T-helper 2 cell treated with Interferon-gamma antibody and Interleukin-4, amounts not matched to agents 100 ng/mL and 5 ng/mL, for 36 hours (primary cell): ENCODE data around the gene KDM2B. TPM values are rescaled to one million over a fixed set of nuclear protein-coding genes. Genes with fewer than 3 reads are reported as not detected.

Experiments
- intact Hi-C: fragments of 100-400 bp; cut with micrococcal nuclease; formaldehyde crosslinking; loops from one replicate; pipeline ENCODE4 v1.15.1; 2023
- total RNA-seq: library from RNA; stranded (reverse); gene quantifications from 2 replicates; pipeline ENCODE4 v1.2.3, GENCODE V29; 2022

KDM2B gene
- total RNA-seq: 58.2 and 60.4 TPM in 2 replicates

DNA sequence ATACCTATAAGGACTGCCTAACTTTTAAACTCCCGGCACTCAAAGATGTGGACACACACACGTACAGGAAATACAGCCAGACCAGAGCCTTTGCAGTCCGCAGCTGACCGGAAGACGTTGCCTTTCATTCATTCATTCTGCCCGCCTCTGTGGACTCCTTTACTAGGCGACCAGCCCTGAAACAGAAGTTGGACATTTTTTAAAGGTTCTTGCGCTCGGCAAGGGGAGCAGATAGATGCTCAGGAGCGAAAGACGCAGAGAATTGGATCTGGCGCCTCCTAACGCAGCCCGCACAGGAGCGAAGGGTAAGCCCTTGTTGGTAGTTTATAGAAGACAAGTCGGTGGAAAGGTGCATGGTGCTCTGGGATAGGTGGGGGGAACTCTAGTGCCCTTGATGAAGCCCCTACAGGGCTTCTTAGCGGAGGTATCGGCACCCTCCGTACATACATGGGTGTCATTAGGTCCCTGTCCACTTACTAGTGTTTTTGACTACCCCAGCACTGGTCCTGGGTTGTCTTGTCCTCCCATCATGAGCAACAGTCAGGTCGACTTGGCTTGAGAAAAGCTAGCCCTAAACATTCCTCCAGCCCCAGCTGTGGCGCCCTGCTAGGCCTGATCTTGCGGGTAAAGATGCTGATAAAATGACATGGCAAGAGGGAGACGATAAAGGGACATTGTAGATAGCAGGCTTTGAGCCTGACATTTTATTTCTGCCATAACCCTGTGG, at the start of gene KDM2B:
Gene KDM2B (minus strand): TSS at position 65 of the 727 bp plus-strand sequence. CDS start 112 bp downstream, outside the sequence.
- intact Hi-C loops: loop anchor here (1.0 to 10.0 kb wide), 4 partner anchors 9 to 224 kb away; partner anchors contain the start of genes ORAI1 and SETD1B

DNA sequence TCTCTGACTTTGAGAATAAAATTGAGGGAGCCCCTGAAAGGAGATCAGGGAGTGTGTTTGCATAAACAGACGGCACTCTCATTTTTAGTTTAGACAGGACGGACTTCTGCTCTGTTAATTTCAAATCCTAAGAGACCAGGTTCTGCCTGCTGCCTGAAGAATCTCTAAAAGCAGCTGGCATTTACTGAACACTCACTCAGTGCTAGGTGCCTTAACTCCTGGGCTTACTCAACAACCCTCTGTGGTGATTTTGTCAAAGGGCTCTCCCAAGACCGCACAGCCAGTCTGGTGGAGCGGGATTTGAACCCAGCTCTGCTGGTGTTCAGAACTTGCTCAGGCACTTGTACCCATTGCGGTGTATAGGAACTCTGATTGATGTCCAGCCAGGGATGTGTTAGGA, 47.7 kb upstream of the KDM2B start:
- intact Hi-C loops: no loop called here

DNA sequence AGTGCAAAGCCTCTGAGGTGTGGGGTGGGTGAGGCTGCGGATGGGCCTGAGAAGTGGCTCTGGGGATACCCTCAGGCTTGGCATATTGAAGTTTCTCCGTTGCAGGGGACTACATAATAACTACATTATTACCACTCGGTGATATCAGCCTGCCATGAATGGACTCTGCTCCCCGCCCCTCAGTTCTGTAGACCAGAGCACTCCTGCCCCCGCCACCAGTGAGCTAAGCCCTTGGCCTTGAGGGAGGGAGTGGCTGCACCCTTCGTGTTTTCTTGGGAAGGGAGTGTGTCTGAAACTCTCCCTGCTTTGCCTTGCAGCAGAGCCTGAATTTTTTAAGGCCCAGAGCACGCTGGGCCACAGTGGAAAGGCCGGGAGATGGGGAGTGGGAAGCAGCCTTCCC, 47.2 kb upstream of the KDM2B start:
- intact Hi-C loops: no loop called here

DNA sequence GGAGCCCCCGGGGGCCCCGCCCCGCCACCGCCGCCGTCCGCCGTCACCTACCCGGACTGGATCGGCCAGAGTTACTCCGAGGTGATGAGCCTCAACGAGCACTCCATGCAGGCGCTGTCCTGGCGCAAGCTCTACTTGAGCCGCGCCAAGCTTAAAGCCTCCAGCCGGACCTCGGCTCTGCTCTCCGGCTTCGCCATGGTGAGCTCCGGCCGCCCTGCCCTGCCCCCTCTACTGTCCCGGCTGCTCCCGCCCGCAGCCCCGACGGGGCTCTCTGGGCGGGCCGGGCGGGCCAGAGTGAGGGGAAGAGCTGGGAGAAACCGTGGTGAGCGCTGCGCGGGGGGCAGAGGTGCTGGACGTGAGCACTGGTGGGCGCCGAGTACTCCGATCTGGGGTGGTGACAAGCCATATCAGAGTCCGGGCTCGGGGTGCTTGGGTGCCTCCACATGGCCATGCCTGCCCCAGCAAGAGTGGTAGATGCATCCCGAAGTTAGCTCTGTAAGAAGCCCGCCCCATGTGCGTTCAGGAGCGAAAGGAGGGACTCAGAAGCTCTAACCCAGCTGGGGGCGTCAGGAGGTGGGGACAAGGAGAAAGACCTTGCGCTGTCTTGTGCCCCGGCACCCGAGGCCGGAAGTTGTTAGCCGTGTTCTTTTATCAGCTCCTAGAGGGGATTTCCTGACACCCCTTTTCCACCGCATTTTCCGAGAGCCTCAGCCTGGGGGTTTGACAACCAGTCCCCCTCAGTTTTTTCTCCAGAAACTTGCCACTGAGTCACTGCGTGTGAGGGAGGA, 46.2 kb upstream of the KDM2B start:
- intact Hi-C loops: loop anchor here (1.0 to 2.0 kb wide), 6 partner anchors 32 to 168 kb away; no protein-coding TSS in a partner anchor

DNA sequence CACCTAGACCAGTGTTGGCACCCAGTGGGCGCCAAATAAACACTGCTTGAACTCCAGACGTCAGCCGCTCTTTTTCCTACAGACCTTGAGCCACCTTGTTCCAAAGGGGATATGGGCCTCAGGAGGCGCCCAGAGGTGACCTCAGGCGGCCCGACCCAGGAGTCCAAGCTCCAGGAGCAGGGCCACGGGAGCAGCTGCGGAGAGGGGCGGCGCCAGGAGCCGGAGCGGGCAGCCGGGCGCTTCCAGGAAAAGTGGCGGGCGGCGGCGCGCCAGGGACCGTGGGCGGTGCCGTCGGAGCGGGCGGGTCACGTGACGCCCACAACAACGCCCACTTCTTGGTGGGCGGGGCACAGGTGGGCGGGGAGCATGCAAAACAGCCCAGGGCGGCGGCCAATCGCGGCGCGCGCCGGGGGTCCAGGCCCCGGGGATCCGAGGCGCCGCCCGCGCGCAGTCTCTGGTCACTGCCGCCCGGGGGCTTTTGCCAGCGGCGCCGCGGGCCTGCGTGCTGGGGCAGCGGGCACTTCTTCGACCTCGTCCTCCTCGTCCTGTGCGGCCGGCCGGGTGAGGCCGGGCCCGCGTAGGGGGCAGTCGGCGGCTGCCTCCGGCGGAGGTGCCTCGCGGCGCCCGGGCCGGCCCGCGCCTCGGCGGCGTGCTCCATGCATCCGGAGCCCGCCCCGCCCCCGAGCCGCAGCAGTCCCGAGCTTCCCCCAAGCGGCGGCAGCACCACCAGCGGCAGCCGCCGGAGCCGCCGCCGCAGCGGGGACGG, 45.4 kb upstream of the KDM2B start, which contains the start of gene ORAI1:
Gene ORAI1 (plus strand): TSS at position 444 of the 766 bp plus-strand sequence.
- intact Hi-C loops: loop anchor here (1.0 to 2.0 kb wide), 3 partner anchors 33 to 169 kb away; no protein-coding TSS in a partner anchor

DNA sequence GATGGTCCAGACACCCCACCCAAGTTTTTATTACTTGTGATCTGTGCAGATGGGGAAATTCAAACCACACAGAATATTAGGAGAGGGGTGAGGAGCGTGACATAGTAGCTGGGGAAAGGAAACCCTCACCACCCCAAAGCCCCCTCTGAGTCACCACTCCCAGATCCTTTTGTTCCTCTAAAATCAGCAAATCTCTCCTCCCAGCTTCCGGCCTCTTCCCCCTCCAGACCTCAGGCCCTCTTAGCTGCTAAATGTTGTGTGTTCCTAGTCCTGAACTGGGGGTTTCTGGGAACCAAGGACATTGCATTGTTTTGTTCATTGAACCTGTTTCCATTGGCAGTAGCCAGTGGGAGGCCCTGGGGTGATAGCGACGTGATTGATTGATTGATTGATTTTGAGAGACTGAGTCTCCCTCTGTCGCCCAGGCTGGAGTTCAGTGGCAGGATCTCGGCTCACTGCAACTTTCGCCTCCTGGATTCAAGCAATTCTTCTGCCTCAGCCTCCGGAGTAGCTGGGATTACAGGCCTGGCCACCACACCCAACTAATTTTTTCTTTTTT, 39.6 kb upstream of the KDM2B start:
- intact Hi-C loops: no loop called here

DNA sequence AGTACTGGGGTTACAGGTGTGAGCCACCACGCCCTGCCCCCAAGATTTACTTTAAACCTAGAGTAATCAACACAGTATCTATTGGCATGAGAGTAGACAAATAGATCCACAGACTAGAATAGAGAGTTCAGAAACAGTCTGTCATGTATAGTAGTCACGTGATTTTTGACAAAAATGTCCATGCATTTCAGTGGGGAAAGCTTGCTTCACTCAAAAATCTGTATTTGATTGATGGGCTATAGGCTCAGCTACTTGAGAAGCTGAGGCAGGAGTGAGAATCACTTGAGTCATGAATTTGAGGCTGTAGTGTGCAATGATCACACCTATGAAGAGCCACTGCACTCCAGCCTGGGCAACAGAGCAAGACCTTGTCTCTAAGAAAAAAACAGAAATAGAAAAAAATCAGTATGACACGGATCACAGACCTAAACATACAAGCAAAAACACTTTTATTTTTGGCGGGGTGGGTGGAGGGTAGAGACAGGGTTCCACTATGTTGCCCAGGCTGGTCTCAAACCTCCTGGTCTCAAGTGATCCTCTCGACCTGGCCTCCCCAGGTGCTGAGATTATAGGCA, 37.9 kb upstream of the KDM2B start:
- intact Hi-C loops: no loop called here

DNA sequence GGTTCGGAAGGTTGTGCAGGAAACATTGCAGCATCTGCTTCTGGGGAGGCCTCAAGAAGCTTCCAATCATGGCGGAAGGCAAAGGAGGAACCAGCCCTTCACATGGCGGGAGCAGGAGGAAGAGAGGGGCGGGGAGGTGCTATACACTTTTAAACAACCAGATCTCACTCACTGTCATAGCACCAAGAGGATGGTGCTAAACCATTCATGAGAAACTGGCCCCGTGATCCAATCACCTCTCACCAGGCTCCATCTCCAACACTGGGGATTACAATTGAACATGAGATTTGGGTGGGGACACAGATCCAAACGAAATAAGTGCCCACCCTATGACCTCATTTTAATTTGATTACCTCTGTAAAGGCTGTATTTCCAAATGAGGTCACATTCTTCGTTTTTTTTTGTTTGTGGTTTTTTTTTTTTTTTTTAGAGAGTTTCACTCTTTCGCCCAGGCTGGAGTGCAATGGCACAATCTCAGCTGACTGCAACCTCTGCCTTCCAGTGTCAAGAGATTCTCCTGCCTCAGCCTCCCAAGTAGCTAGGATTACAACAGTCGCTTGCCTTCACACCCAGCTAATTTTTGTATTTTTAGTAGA, 34.1 kb upstream of the KDM2B start:
- intact Hi-C loops: no loop called here

DNA sequence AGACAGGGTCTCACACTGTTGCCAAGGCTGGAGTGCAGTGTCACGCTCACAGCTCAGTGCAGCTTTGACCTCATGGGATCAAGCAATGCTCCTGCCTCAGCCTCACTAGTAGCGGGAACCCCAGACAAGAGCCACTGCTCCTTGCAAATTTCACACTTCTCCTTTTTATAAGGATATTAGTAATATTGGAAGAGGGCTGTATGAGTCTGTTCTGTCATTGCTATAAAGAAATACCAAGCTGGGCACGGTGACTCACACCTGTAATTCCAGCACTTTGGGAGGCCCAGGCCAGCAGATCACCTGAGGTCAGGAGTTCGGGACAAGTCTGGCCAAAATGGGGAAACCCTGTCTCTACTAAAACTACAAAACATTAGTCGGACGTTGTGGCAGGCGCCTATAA, 32.6 kb upstream of the KDM2B start:
- intact Hi-C loops: no loop called here

DNA sequence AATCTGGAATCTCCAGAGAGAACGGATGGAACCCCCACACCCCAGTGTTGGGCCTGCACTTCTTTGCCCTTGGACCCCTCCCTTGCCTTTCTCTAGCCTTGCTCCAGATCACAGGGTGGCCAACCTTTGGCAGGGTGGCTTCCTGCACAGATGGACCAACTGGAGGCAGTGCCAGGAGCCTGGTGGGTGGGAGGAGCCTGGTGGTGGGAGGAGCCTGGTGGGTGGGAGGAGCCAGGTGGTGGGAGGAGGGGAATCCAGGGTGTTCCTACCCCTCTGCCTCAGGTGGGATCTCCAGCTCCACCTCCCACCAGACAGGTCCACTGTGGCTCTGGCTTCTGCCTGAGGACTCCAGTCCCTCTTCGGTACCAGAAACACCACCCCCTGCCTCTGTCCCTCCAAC, 30.5 kb upstream of the KDM2B start:
- intact Hi-C loops: no loop called here

DNA sequence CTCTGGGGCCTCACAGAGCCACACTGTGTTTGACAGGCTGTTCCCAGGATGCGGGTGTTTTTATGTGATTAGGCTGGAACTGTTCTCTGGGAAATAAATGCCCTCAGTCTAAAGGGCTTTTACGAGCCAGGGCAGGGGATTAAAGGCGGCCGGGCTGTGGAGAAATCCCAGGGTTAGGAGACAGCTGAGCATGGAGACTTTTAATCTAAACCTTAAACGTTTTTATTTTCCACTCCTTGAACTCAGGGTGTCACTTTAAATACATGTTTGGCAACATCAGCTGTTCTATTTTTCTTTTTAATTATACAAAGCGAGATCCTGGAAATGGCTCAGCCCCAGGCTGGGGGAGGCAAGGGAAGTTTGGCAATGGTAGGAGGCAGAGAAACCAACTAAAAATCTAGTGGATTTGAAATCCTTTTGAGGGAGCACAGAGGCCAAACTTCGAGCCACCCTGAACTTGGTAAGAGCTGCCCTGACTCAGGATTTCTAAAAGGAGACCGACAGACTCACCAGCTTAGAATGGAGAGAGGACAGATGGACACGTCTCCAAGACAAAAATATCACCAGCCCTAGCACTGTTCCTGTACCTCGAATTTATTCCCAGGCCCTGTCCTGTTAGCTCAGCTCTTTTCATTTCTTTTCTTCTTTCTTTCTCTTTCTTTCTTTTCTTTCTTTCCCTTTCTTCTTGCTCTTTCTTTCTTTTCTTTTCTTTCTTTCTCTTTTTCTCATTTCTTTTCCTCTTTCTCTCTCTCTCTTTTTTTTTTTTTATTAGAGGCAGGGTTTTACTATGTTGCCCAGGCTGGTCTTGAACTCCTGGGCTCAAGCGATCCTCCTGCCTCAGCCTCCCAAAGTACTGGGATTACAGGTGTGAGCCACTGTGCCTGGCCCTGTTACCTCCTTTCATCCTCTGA, 29.7 kb upstream of the KDM2B start:
- intact Hi-C loops: no loop called here

DNA sequence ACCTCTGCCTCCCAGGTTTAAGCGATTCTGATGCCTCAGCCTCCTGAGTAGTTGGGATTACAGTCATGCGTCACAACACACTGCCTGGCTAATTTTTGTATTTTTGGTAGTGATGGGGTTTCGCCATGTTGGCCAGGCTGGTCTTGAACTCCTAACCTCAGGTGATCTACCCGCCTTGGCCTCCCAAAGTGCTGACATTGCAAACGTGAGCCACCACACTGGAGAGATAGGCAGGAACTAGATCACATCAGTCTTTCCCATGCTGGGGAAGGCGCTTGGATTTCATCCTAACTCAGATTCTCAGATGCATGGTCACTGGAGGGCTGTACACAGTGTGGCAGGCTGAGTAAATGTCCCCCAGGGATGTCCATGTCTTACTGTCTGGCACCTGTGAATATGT, 27.5 kb upstream of the KDM2B start:
- intact Hi-C loops: no loop called here

DNA sequence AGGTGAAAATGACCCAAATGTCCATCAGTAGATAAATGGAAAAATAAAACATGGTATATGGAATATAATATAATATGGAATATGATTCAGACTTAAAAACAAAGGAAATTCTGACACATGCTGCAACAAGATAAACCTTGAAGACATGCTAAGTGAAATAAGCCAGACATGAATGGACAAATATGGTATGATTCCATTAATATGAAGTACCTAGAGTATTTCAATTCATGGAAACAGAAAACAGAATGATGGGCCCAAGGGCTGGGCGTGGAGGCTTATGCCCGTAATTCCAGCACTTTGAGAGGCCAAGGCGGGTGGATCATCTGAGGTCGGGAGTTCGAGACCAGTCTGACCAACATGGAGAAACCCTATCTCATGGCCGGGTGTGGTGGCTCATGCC, 22.8 kb upstream of the KDM2B start:
- intact Hi-C loops: no loop called here

DNA sequence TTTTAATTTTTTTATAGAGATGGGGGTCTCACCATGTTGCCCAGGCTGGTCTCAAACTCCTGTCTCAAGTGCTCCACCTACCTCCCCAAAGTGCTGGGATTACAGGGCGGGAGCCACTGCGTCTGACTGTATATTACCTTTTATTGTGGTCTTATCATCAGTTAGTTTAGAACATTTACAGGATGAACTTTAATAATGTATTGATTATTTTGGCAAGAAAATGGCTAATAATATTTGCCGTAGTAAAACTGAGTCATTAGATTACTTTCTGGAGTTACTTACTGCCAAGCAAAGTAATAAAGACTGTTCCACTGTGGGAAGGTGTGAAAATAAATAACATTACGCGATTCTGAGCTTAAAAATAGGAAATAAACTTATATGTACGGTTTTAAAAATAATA, 21.9 kb upstream of the KDM2B start:
- intact Hi-C loops: no loop called here

DNA sequence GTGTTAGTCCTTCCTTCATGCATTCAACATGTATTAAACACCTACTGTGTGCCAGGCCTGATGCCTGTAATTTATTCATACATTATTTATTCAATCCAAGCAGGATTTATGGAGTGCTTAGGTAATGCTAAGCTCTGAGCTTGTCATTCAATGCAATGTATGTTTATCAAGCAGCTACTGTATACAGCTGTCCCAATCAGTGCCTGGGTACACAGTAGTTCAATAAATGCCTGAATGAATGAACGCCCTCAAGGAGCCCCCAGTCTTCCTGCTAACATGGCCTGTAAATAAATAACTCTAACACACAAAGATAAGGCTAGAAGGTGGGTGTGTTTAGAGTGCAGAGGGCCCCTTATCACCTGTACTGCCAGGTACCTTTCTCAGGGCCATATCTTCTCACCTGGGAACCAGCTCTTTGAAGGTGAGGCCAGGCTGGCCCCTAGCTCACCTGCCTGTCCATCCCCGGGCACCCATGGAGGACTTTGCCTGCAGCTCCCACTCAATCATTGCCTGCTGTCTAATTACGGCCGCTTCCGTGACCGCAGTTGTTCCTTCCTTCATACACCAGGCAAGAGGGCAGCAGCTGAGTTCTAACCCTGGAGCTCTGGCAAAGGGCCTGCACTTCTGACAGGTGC, 20.0 kb upstream of the KDM2B start:
- intact Hi-C loops: no loop called here

DNA sequence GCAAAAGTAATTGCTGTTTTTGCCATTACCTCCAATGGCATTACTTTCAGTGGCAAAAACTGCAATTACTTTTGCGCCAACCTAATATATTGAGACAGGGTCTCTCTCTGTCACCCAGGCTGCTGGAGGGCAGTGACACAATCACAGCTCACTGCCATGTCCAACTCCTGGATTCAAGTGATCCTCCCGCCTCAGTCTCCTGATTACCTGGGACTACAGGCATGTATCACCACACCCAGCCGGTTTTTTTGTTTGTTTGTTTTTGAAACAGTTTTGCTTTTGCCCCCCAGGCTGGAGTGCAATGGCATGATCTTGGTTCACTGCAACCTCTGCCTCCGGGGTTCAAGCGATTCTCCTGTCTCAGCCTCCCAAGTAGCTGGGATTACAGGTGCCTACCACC, 15.7 kb upstream of the KDM2B start:
- intact Hi-C loops: no loop called here

DNA sequence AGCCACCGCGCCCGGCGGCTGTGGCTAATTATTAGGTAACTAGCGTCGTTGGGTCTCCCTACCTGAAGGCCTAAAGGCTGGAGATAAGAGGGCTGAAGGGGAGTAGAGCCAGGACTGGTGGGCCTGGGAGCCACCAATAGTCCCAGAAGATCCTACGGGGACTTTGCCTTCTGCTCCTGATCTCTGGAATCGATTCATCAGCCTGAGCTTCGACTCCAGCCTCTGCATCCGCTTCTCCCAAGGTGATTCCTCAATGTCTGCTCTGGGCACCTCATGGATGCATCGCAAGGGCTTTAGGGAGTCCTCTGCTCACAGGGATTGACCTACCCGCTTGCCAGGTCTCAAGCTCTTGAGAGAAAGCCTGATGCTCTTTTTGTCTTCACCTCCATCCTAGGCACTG, 14.7 kb upstream of the KDM2B start:
- intact Hi-C loops: no loop called here

DNA sequence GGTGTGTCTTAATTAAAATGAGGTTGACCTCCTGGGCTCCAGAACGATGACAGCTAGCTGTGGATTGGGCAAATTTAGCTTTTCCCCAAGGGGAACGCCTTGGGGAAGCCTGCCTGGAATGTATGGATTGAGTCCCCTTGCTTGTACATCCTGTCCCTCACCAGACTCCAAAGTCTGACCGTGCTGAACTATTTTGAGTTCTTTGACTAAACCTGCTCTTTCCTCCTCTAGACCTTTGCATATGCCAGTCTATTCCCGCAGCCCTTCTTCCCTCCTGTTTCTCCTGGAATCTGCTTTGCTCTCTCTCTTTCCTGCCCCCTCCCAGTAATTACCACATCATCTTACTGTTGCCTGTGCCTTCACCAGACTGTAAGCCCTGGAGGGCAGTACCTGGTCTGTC, 11.5 kb upstream of the KDM2B start:
- intact Hi-C loops: no loop called here
